ENCODE results near the gene LIMK2. TPM values are rescaled to one million over a fixed set of nuclear protein-coding genes. Genes with fewer than 3 reads are reported as not detected.

The LIMK2 gene
- total and polyA plus RNA-seq, 10 of the 15 experiments (the other 5 are each of a cell fraction or from before 2014, with no cell fraction given) = 2.9 to 40.4 (median 26.7) TPM

GRCh38 chr22:31184015-31184414 is 28.1 kb upstream of the LIMK2 start (continued):
- TF ChIP-seq NR2C2 (IDR thresholded peaks at IDR 0.05; ENCODE audit: borderline replicate concordance, control insufficient read depth, insufficient read length, low read depth) = no peak
- TF ChIP-seq, protein P1, sequence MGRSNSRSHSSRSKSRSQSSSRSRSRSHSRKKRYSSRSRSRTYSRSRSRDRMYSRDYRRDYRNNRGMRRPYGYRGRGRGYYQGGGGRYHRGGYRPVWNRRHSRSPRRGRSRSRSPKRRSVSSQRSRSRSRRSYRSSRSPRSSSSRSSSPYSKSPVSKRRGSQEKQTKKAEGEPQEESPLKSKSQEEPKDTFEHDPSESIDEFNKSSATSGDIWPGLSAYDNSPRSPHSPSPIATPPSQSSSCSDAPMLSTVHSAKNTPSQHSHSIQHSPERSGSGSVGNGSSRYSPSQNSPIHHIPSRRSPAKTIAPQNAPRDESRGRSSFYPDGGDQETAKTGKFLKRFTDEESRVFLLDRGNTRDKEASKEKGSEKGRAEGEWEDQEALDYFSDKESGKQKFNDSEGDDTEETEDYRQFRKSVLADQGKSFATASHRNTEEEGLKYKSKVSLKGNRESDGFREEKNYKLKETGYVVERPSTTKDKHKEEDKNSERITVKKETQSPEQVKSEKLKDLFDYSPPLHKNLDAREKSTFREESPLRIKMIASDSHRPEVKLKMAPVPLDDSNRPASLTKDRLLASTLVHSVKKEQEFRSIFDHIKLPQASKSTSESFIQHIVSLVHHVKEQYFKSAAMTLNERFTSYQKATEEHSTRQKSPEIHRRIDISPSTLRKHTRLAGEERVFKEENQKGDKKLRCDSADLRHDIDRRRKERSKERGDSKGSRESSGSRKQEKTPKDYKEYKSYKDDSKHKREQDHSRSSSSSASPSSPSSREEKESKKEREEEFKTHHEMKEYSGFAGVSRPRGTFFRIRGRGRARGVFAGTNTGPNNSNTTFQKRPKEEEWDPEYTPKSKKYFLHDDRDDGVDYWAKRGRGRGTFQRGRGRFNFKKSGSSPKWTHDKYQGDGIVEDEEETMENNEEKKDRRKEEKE (IDR thresholded peaks at IDR 0.05) = no peak
- no peak for TF ChIP-seq ZBED1 (IDR thresholded peaks at IDR 0.05; ENCODE audit: borderline replicate concordance)
- TF ChIP-seq SUPT20H (IDR thresholded peaks at IDR 0.05; ENCODE audit: borderline replicate concordance, control insufficient read depth, low read depth, low read length) = no peak
- no peak for TF ChIP-seq GABPA (IDR thresholded peaks at IDR 0.05; ENCODE audit: low read depth)

- DNase-seq (ENCODE audit: low read depth, low spot score) (no peak), ATAC-seq (no peak), FAIRE-seq (no peak)
- Histone ChIP-seq H3K9ac (ENCODE audit: control insufficient read depth, insufficient read depth, low read length) (no peak overlapping the region), H3K27me3 (replicated peaks in 1 of 2; ENCODE audit: control insufficient read depth in 2 of 2, insufficient read depth in 2 of 2, low read length in 1 of 2) (no peaks in the 10 kb centered on the region), H3K4me1 (ENCODE audit: control insufficient read depth, insufficient read depth, low read length) (no peaks in the 10 kb centered on the region), H3K27ac (ENCODE audit: control insufficient read depth, insufficient read depth) (no peak overlapping the region), H2AFZ (ENCODE audit: control insufficient read depth, low read depth, low read length) (no peak overlapping the region), H3K4me3 (no peak overlapping the region), H3K9me3 (replicated peaks; ENCODE audit: control insufficient read depth, insufficient read depth, low read length) (no peaks in the 10 kb centered on the region), H3K36me3 (ENCODE audit: control insufficient read depth in 2 of 2, insufficient read depth in 2 of 2, low read length in 1 of 2) (no peaks in the 10 kb centered on the region; a peak in 2 of 4 replicates), H4K20me1 (ENCODE audit: control insufficient read depth, insufficient read depth) (no peaks in the 10 kb centered on the region), H3K79me2 (ENCODE audit: control insufficient read depth, insufficient read depth, low read length) (no peaks in the 10 kb centered on the region), H3K4me2 (ENCODE audit: control insufficient read depth, insufficient read depth) (no peak overlapping the region)
- intact Hi-C loops (cut with micrococcal nuclease; ENCODE audit: unreplicated experiment) (no loop called here), in situ Hi-C loops (cut with MboI) (no loop called here)
- ChIA-PET CTCF (no interaction called here), SMC1A (ENCODE audit: uncharacterized antibody, unreplicated experiment) (no interaction called here), POLR2A (no interaction called here), RAD21 (ENCODE audit: unreplicated experiment) (no interaction called here)
- BruUV-seq (replicated peaks) = no TSS peak
- TF ChIP-seq EED (IDR thresholded peaks at IDR 0.05; ENCODE audit: low read depth) (no peak), SUPT20H (IDR thresholded peaks at IDR 0.05; ENCODE audit: borderline replicate concordance, control insufficient read depth, low read depth, low read length) (no peak), BMI1 (IDR thresholded peaks at IDR 0.05; ENCODE audit: borderline replicate concordance) (no peak), ETV6 (conservative IDR thresholded peaks at IDR 0.05 in 1 of 2, IDR thresholded peaks at IDR 0.05 in 1 of 2; ENCODE audit: borderline replicate concordance in 1 of 2, low read depth in 1 of 2) (no peak), CBX5 (IDR thresholded peaks at IDR 0.05; ENCODE audit: low read depth) (no peak), EZH2 (IDR thresholded peaks at IDR 0.05; ENCODE audit: borderline replicate concordance, control insufficient read depth, low read depth, low read length) (no peak), RFX5 (IDR thresholded peaks at IDR 0.05; ENCODE audit: low read depth, low read length) (no peak), RELA (IDR thresholded peaks at IDR 0.05; ENCODE audit: borderline replicate concordance, partially characterized antibody) (no peak), ESRRA (IDR thresholded peaks at IDR 0.05; ENCODE audit: low read length) (no peak), SMAD5 (IDR thresholded peaks at IDR 0.05; ENCODE audit: low read depth) (no peak), ZNF622 (IDR thresholded peaks at IDR 0.05) (no peak), PAX5 (IDR thresholded peaks at IDR 0.05; ENCODE audit: borderline replicate concordance, low read depth, low read length) (no peak), NFYA (IDR thresholded peaks at IDR 0.05; ENCODE audit: borderline replicate concordance, low read depth, low read length) (no peak), ZNF384 (IDR thresholded peaks at IDR 0.05; ENCODE audit: borderline replicate concordance, low read depth, low read length) (no peak), TCF3 (IDR thresholded peaks at IDR 0.05; ENCODE audit: borderline replicate concordance, insufficient read depth, low read depth, low read length) (no peak)
- WGBS (ENCODE audit: insufficient coverage, insufficient replicate concordance, low lambda C conversion rate, missing lambda C conversion rate) = 100% methylated on average over 5 of the region's 5 CpGs
These were observed 27.0 kb upstream of the LIMK2 start for GRCh38 chr22:31185056-31185455.

Data from GM12878 (cell line).